GM21619 (cell line): ENCODE data around the gene PTBP1.
"Not testable (repeated sequence)": the region's sequence is repeated elsewhere in the genome, so short reads cannot be mapped to it uniquely, and the experiment has no call there.

Experiments used
- ATAC-seq: cut with Tn5 transposase; IDR thresholded peaks from one replicate; pipeline ENCODE4 v1.9.1; 2021; ENCODE audit not compliant: unreplicated experiment

Gene PTBP1

GRCh38 chr19:850979-851335, 53.7 kb downstream of the PTBP1 start:
- no peak for ATAC-seq

GRCh38 chr19:852136-853013, 55.1 kb downstream of the PTBP1 start, which contains the start of gene ELANE:
ELANE (plus strand) TSS chr19:852303; CDS start chr19:852329, 26 bp downstream.
- ATAC-seq: no peak

GRCh38 chr19:853014-853585, 55.8 kb downstream of the PTBP1 start:
- no peak for ATAC-seq

- ATAC-seq: not testable (repeated sequence)
Measured at GRCh38 chr19:853614-854220, 56.5 kb downstream of the PTBP1 start.

GRCh38 chr19:854549-854948, 57.3 kb downstream of the PTBP1 start:
- no peak for ATAC-seq

- no peak for ATAC-seq
Measured at GRCh38 chr19:855142-855541, 57.9 kb downstream of the PTBP1 start.

GRCh38 chr19:855566-856120, 58.4 kb downstream of the PTBP1 start:
- ATAC-seq: no peak

- no peak for ATAC-seq
Measured at GRCh38 chr19:858284-858683, 61.0 kb downstream of the PTBP1 start.

GRCh38 chr19:858868-859843, 61.9 kb downstream of the PTBP1 start, which contains the start of gene CFD:
CFD (plus strand) TSS chr19:859664; CDS start chr19:859690, 26 bp downstream.
- ATAC-seq: no peak

- no peak for ATAC-seq
Measured at GRCh38 chr19:861141-861755, 64.0 kb downstream of the PTBP1 start.
